Activated CD4-positive, alpha-beta memory T cell treated with anti-CD3 and anti-CD28 coated beads for 36 hours (primary cell): ENCODE measurements around the gene PRR7. TPM values are rescaled to one million over a fixed set of nuclear protein-coding genes. Genes with fewer than 3 reads are reported as not detected.

Experiments used
- CTCF ChIA-PET: fragments of 350-600 bp; sonication (Branson Sonifier 250); formaldehyde crosslinking; loops from one replicate; lab custom pipeline; 2021; ENCODE audit warnings: antibody characterized with exemption, inconsistent platforms; lab: Charles Lee
- POLR2A ChIA-PET: fragments of 350-600 bp; sonication (Branson Sonifier 250); formaldehyde crosslinking; loops from one replicate; lab custom pipeline; 2021; ENCODE audit warnings: antibody characterized with exemption; lab: Charles Lee
- DNase-seq: peaks from one replicate; pipeline ENCODE4 v3.0.0-alpha.2; 2020
- H3K27ac Mint-ChIP-seq: one replicate; pipeline ENCODE4 v1.8.0; 2021; ENCODE audit warnings: mixed read lengths
- H3K27me3 Mint-ChIP-seq: one replicate; pipeline ENCODE4 v1.8.0; 2021; ENCODE audit warnings: mixed read lengths
- H3K36me3 Mint-ChIP-seq: one replicate; pipeline ENCODE4 v1.8.0; 2021; ENCODE audit warnings: mixed read lengths
- H3K4me1 Mint-ChIP-seq: one replicate; pipeline ENCODE4 v1.8.0; 2021; ENCODE audit warnings: low read depth, mixed read lengths
- H3K4me3 Mint-ChIP-seq: one replicate; pipeline ENCODE4 v1.8.0; 2021; ENCODE audit warnings: mild to moderate bottlenecking, mixed read lengths
- H3K9me3 Mint-ChIP-seq: one replicate; pipeline ENCODE4 v1.8.0; 2021; ENCODE audit warnings: mixed read lengths
- intact Hi-C: fragments of 100-400 bp; cut with micrococcal nuclease; formaldehyde crosslinking; loops from one replicate; pipeline ENCODE4 v1.15.1; 2023
- total RNA-seq, 2 experiments: library from RNA; stranded (reverse); gene quantifications; one replicate each; pipeline ENCODE4 v1.2.3, GENCODE V29; 2021

The PRR7 gene
- total RNA-seq, 2 experiments from 2014 or later = 13.3 to 13.6 TPM

DNA sequence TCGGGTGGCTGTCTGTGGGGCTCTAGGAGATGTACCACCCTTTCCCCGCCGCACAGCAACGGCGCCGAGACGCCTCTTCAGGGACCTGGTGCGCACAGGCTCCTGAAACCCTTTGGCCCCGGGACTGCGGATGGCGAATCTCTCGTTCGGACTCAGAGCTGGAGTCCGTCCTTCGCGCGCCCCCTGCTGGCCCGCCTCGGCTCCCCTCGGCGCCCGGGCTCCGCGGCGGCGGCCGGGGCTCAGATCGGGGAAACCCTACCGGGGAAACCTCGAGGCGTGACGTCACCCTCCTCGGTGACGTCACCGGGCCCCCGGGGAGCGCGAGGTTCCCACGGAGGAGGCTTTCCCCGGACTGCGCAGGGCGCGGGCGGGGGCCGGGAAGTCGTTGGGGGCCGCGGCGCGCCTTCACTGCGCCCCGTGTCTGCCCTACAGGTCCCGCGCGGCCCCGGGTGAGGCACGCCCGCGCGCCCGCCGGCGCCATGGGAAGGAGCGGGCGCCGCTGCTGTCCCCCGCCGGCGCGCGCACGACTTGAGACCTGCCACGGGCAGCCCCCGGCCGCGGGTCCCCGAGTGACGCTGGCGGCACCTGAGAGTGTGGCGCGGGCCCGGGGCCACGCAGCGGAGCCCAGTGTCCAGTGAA, 7.9 kb downstream of the PRR7 start:
- Mint-ChIP-seq H3K9me3 (no peaks in the 10 kb centered on the region), H3K4me3 (peak overlapping the region; percentile 78), H3K27me3 (no peaks in the 10 kb centered on the region), H3K27ac (peak overlapping the region; percentile 66), H3K36me3 (no peaks in the 10 kb centered on the region), H3K4me1 (peaks cover 11% of the 10 kb centered on the region)
- intact Hi-C loops = loop anchor here (1.0 kb wide), 5 partner anchors 25 to 64 kb away; partner anchors contain the start of genes GRK6 and PDLIM7
- ChIA-PET CTCF (interaction anchor here (0.6 to 29.1 kb wide), 38 partner anchors 9 to 500 kb away, joined by 3 to 624 read pairs (median 9); partner anchors contain the start of genes F12, GRK6, LMAN2 and MXD3), POLR2A (interaction anchor here (0.6 to 5.2 kb wide), 15 partner anchors 9 to 97 kb away, joined by 3 to 54 read pairs (median 6); partner anchors contain the start of genes DBN1, GRK6, PDLIM7 and PRR7)
- peak; percentile 95 for DNase-seq

DNA sequence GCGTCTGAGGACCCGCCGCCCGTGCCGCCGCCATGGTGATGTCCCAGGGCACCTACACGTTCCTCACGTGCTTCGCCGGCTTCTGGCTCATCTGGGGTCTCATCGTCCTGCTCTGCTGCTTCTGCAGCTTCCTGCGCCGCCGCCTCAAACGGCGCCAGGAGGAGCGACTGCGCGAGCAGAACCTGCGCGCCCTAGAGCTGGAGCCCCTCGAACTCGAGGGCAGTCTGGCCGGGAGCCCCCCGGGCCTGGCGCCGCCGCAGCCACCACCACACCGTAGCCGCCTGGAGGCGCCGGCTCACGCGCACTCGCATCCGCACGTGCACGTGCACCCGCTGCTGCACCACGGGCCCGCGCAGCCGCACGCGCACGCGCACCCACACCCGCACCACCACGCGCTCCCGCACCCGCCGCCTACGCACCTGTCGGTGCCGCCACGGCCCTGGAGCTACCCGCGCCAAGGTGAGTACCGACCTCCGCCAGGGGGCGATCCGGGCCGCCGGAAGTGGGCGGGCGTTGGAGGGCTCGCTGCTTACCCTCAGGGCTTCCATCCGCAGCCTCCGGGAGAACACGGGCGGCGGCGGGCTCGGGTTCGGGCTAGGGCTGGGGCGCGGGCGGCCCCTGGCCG, 8.5 kb downstream of the PRR7 start:
- peak; percentile 95 for DNase-seq
- intact Hi-C loops = loop anchor here (1.0 kb wide), 2 partner anchors 26 to 42 kb away; partner anchors contain the start of gene PDLIM7
- Mint-ChIP-seq H3K27ac (peak overlapping the region; percentile 66), H3K4me3 (peak overlapping the region; percentile 78), H3K9me3 (no peaks in the 10 kb centered on the region), H3K36me3 (no peaks in the 10 kb centered on the region), H3K4me1 (peaks cover 11% of the 10 kb centered on the region), H3K27me3 (no peaks in the 10 kb centered on the region)
- POLR2A ChIA-PET = interaction anchor here (0.7 to 5.2 kb wide), 17 partner anchors 9 to 97 kb away, joined by 3 to 54 read pairs (median 5); partner anchors contain the start of genes DBN1, GRK6, PDLIM7 and PRR7
- CTCF ChIA-PET = interaction anchor here (0.6 to 29.1 kb wide), 45 partner anchors 10 to 158 kb away, joined by 3 to 624 read pairs (median 7); partner anchors contain the start of genes DDX41, F12, GRK6 and LMAN2

DNA sequence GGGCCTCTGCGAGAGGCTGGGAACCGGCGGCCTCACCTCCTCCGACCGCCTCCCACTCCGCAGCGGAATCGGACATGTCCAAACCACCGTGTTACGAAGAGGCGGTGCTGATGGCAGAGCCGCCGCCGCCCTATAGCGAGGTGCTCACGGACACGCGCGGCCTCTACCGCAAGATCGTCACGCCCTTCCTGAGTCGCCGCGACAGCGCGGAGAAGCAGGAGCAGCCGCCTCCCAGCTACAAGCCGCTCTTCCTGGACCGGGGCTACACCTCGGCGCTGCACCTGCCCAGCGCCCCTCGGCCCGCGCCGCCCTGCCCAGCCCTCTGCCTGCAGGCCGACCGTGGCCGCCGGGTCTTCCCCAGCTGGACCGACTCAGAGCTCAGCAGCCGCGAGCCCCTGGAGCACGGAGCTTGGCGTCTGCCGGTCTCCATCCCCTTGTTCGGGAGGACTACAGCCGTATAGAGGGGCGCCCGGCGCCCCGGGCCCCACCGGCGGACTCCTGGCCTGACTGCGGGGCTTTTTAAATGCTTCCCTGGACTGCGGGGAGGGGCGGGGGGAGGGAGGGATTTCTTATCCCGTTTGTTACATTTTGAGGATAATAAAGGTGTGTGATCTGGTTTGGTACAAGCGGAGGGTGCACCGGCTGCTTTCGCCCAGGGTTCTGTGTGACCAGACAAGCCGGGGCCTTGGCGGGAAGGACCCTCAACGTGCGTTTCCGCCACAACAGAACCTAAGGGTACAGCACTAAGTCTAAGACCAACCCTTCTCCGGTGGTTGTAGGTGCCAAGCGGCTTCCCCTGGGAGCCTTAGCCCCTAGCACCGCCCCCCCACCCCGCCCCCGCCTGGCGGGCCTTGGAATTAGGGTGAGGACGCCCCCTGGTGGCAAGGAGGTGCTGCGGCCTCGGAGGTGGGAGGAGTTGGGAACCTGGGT, 9.3 kb downstream of the PRR7 start:
- H3K4me3 Mint-ChIP-seq = peak overlapping the region; percentile 78
- H3K36me3 Mint-ChIP-seq = no peaks in the 10 kb centered on the region
- H3K9me3 Mint-ChIP-seq = no peaks in the 10 kb centered on the region
- intact Hi-C loops = loop anchor here (1.0 to 2.0 kb wide), 5 partner anchors 17 to 323 kb away; partner anchors contain the start of genes DBN1, NSD1 and PDLIM7
- peaks cover 11% of the 10 kb centered on the region for H3K4me1 Mint-ChIP-seq
- ChIA-PET POLR2A (interaction anchor here (0.7 to 5.2 kb wide), 18 partner anchors 10 to 98 kb away, joined by 3 to 54 read pairs (median 5); partner anchors contain the start of genes DBN1, GRK6, PDLIM7 and PRR7), CTCF (interaction anchor here (0.6 to 29.1 kb wide), 43 partner anchors 11 to 154 kb away, joined by 3 to 624 read pairs (median 9); partner anchors contain the start of genes DDX41, F12, GRK6 and LMAN2)
- peak overlapping the region; percentile 75 for H3K27ac Mint-ChIP-seq
- peak; percentile 97 for DNase-seq
- no peaks in the 10 kb centered on the region for H3K27me3 Mint-ChIP-seq

DNA sequence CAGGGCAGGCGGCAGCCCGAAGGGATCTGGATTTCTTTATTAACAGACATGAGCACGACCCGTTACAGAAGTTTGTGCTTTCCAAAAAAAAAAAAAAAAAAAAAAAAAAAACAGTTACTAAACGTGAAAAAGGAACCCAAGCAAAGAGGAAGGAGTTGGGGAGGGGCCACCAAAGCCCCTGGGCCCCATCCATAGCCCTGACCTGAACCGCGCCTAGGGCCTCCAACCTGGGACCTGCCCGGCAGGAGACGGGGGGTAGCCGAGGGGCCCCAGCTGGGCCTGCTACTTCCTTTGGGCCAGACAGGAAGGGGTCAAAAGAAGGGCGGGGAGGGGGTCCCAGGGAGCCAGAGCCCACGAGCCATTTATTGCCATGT, 10.0 kb downstream of the PRR7 start:
- no peaks in the 10 kb centered on the region for H3K9me3 Mint-ChIP-seq
- no peak for DNase-seq
- H3K27ac Mint-ChIP-seq = peak overlapping the region; percentile 75
- no peaks in the 10 kb centered on the region for H3K36me3 Mint-ChIP-seq
- no peaks in the 10 kb centered on the region for H3K27me3 Mint-ChIP-seq
- intact Hi-C loops = loop anchor here (1.0 to 2.0 kb wide), 3 partner anchors 16 to 323 kb away; partner anchors contain the start of genes DBN1 and NSD1
- peaks cover 13% of the 10 kb centered on the region for H3K4me1 Mint-ChIP-seq
- ChIA-PET CTCF (interaction anchor here (1.0 to 29.1 kb wide), 21 partner anchors 9 to 343 kb away, joined by 3 to 624 read pairs (median 10); partner anchors contain the start of genes F12, GRK6, PDLIM7 and PFN3), POLR2A (interaction anchor here (1.2 to 1.7 kb wide), 6 partner anchors 9 to 142 kb away, joined by 3 to 5 read pairs (median 4); partner anchors contain the start of genes GRK6 and PDLIM7)
- H3K4me3 Mint-ChIP-seq = no peak overlapping the region

DNA sequence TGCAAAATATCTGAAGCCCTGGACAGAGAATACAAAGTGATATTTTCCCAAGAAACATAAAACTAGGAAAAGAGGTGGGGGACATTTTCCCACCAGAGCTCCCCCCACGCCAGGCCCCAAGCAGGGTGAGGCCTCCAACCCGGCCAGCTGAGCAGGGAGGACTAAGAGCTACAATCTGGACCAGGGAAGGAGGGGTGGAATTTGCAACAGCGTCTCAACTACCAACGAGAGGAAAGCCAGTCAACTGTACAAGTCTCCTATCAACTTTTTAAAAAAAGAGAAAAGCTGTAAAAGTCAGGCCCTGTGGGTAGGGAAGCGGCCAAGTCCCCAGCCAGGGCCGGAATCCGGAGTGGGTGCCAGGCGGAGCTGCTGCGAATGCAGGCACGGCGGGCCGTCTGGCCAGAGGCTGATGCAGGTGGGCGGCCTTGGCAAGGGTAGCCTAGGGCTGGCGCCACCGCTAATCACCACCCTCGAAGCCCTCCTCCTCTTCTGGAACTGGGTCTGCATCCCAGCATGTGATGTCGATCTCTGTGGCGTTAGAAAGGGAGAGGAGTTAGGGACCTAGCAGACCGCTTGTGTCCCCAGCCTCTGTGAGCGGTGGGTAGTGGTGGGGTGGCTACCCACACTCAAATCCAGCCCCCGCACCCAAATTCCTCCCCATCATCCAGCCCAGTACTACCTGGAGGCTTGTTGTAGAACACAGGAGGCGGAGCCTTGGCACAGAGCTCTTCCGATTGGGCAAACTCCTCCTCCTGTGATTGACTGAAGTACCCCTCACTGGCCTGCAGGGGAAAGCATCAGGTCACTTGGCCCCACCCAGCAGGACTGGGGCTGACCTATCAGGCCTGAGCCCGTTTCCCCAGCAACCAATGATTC, 10.6 kb downstream of the PRR7 start:
- intact Hi-C loops = loop anchor here (1.0 to 2.0 kb wide), 3 partner anchors 16 to 324 kb away; partner anchors contain the start of genes DBN1 and NSD1
- H3K4me1 Mint-ChIP-seq = peaks cover 19% of the 10 kb centered on the region
- ChIA-PET POLR2A (interaction anchor here (1.2 to 1.7 kb wide), 6 partner anchors 10 to 143 kb away, joined by 3 to 5 read pairs (median 4); partner anchors contain the start of genes GRK6 and PDLIM7), CTCF (interaction anchor here (0.9 to 29.1 kb wide), 33 partner anchors 9 to 344 kb away, joined by 3 to 624 read pairs (median 5); partner anchors contain the start of genes F12, GRK6, LMAN2 and PDLIM7)
- no peak overlapping the region for H3K4me3 Mint-ChIP-seq
- H3K9me3 Mint-ChIP-seq = no peaks in the 10 kb centered on the region
- peak; percentile 72 for DNase-seq
- no peaks in the 10 kb centered on the region for H3K36me3 Mint-ChIP-seq
- H3K27ac Mint-ChIP-seq = no peak overlapping the region
- H3K27me3 Mint-ChIP-seq = no peaks in the 10 kb centered on the region

DNA sequence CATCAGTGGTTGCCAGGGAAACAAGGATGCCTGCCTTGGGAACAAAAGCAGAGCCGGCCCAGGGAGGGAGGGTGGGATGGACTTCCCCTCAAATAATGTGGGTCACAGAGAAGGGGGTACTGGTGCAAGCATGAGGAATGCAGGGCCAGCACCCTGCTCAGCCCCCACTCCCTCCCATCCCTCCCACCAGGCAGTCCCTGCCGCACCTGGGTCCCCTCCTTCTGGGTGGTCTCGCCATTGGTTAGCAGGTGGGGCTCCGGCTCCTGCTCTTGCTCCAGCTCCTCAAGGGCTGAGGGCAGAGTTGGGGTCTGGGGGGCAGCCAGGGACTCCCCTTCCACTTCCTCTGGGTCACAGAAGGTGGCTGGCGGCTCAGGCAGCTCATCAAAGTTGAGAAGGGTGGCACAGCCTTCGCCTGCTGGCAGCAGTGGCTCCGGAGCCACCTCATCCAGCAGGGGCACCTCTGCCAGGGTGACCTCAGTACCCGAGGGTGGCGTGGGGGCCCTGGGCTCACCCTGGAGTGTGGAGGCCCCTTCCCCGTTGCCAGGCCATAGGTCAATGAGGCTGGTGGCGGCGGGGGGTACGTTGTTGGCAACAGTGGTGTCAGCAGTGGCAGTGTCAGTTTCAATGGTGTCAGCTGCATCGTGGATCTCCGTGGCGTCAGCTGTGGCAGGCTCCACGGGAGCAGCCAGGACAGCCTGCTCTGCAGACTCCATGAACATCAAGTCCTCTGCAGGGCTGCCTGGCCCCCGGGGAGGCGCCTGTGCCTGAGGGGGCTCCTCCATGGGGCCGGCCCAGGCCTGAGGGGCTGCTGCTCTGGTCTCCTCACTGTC, 11.5 kb downstream of the PRR7 start:
- DNase-seq = no peak
- Mint-ChIP-seq H3K27ac (no peak overlapping the region), H3K27me3 (no peaks in the 10 kb centered on the region), H3K4me3 (no peak overlapping the region), H3K4me1 (peaks cover 22% of the 10 kb centered on the region), H3K9me3 (no peaks in the 10 kb centered on the region), H3K36me3 (no peaks in the 10 kb centered on the region)
- intact Hi-C loops = loop anchor here (2.0 kb wide), 1 partner anchor 15 kb away; the partner anchor contains the start of gene DBN1
- ChIA-PET POLR2A (interaction anchor here (1.2 to 1.7 kb wide), 3 partner anchors 11 to 31 kb away, joined by 3 to 5 read pairs (median 4); partner anchors contain the start of gene GRK6), CTCF (interaction anchor here (0.9 to 29.1 kb wide), 33 partner anchors 8 to 345 kb away, joined by 3 to 624 read pairs (median 5); partner anchors contain the start of genes F12, GRK6, LMAN2 and PDLIM7)

DNA sequence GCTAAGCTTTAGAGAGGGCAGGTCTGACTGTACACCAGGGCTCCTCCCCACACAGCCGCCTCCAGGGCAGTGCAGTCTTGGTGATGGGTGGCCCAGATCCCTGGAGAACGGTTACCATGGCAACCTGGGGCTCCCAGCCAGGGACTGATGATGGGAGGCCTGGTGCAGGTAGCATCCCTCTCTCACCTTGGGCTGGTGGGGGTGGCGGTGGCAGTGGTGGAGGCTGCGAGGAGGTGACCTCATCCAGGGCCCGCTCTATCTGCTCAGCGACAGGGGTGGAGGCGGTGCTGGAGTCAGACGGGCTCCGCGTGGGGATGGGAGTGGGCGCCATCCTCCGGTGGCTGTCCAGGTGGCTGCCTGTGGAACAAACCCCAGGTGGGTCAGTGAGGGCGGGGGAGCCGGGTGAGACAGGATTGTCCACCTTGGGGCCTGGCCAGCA, 12.3 kb downstream of the PRR7 start:
- H3K36me3 Mint-ChIP-seq = no peaks in the 10 kb centered on the region
- DNase-seq = no peak
- H3K4me1 Mint-ChIP-seq = peaks cover 15% of the 10 kb centered on the region
- ChIA-PET POLR2A (interaction anchor here (0.6 kb wide), 1 partner anchor 647 kb away, joined by 3 read pairs; no protein-coding TSS in a partner anchor), CTCF (interaction anchor here (1.1 to 29.1 kb wide), 4 partner anchors 13 to 68 kb away, joined by 3 to 624 read pairs (median 6); partner anchors contain the start of genes F12 and PFN3)
- intact Hi-C loops = no loop called here
- no peak overlapping the region for H3K4me3 Mint-ChIP-seq
- H3K9me3 Mint-ChIP-seq = no peaks in the 10 kb centered on the region
- no peak overlapping the region for H3K27ac Mint-ChIP-seq
- no peaks in the 10 kb centered on the region for H3K27me3 Mint-ChIP-seq

DNA sequence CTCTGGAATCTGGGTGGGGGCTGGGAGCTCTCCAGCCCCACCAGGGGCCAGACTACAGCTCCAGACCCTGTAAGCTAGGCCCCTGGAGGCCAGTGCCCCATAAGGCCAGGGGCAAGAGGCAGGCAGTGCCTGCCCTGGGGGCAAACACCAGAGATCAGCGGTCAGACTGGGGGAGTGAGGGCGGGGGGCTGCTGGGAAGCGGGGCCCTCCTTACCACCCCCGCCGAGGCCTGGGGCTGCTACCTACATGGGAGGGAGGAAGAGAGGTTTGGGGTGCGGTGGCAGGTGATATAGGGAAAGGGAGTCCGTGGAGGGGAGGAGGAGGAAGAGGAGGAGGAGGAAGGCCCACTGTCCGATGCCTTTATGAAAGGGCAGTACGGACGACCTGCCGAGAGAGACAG, 12.7 kb downstream of the PRR7 start:
- no peak overlapping the region for H3K4me3 Mint-ChIP-seq
- H3K36me3 Mint-ChIP-seq = no peaks in the 10 kb centered on the region
- no peaks in the 10 kb centered on the region for H3K9me3 Mint-ChIP-seq
- CTCF ChIA-PET = interaction anchor here (0.6 to 29.1 kb wide), 5 partner anchors 13 to 69 kb away, joined by 3 to 624 read pairs (median 3); partner anchors contain the start of genes F12 and PFN3
- intact Hi-C loops = no loop called here
- H3K4me1 Mint-ChIP-seq = peaks cover 14% of the 10 kb centered on the region
- no peak overlapping the region for H3K27ac Mint-ChIP-seq
- no peak for DNase-seq
- H3K27me3 Mint-ChIP-seq = no peaks in the 10 kb centered on the region
- POLR2A ChIA-PET = interaction anchor here (0.6 kb wide), 1 partner anchor 647 kb away, joined by 3 read pairs; no protein-coding TSS in a partner anchor
